ENCODE data around the gene CELF1. TPM values are rescaled to one million over a fixed set of nuclear protein-coding genes. Genes with fewer than 3 reads are reported as not detected.

The CELF1 gene
- total and polyA plus RNA-seq, 2 of the 4 experiments (the other 2 are of a cell fraction): 63.3 to 135 TPM

GRCh38 chr11:47577460-47578041 lies 24.6 kb upstream of the CELF1 start:
- Histone ChIP-seq H3K79me1 (ENCODE audit: low read depth in 1 of 2, low read length in 2 of 2) (peaks cover 35 to 71% of the 10 kb centered on the region in 2 experiments), H3K4me2 (ENCODE audit: low read depth, low read length) (peak overlapping the region; percentile 82), H3K14ac (replicated peaks; ENCODE audit: low read depth, low read length) (no peak overlapping the region), H2AFZ (replicated peaks; ENCODE audit: low read length, poor library complexity) (peak overlapping the region; percentile 5), H4K5ac (ENCODE audit: low read depth, low read length) (peak overlapping the region; percentile 15), H3K56ac (ENCODE audit: extremely low read depth, insufficient read depth, low read length) (no peak overlapping the region), H4K8ac (ENCODE audit: low read depth in 2 of 2, low read length in 2 of 2) (peak overlapping the region; percentile 70 to 99; a peak in 3 of 4 replicates), H3K27ac (ENCODE audit: insufficient read depth, low read length) (peak overlapping the region; percentile 20; the same call in 1 of the 2 replicates), H2AK9ac (replicated peaks; ENCODE audit: low read depth, low read length, poor library complexity) (peak overlapping the region; percentile 66), H2BK5ac (ENCODE audit: low read depth, low read length, poor library complexity, severe bottlenecking) (no peak overlapping the region), H2BK20ac (ENCODE audit: low read depth, low read length) (no peak overlapping the region), H3K18ac (ENCODE audit: low read depth, low read length) (no peak overlapping the region), H2BK15ac (ENCODE audit: low read depth, low read length) (no peak overlapping the region), H3K9me3 (ENCODE audit: control insufficient read depth, insufficient read depth, low read length) (no peaks in the 10 kb centered on the region), H3K23ac (ENCODE audit: low read depth, low read length) (0 out of 2 replicates have a peak overlapping the region, but pooled peaks have one; percentile 39), H4K91ac (ENCODE audit: insufficient read depth, low read depth, low read length) (no peak overlapping the region), H2AK5ac (ENCODE audit: low read depth, low read length) (peak overlapping the region; percentile 56; the same call in 1 of the 2 replicates), H4K20me1 (ENCODE audit: insufficient read depth, low read length) (peaks cover 10% of the 10 kb centered on the region; the same call in 1 of the 2 replicates), H3K36me3 (ENCODE audit: control insufficient read depth, insufficient read depth, low read length) (peaks cover 31% of the 10 kb centered on the region), H3K4me3 (ENCODE audit: insufficient read depth, low read depth, low read length) (peak overlapping the region; percentile 54; the same call in 1 of the 2 replicates), H2BK120ac (ENCODE audit: low read depth, low read length) (no peak overlapping the region), H3K9me1 (ENCODE audit: insufficient read depth, low read length) (peaks cover 21% of the 10 kb centered on the region), H3K4me1 (ENCODE audit: control insufficient read depth, insufficient read depth, low read length) (peaks cover 13% of the 10 kb centered on the region), H3K27me3 (ENCODE audit: control insufficient read depth, insufficient read depth, low read length) (no peaks in the 10 kb centered on the region), H3K9ac (ENCODE audit: low read depth, low read length) (peak overlapping the region; percentile 85; the same call in 1 of the 2 replicates), H3K4ac (ENCODE audit: low read depth, low read length) (no peak overlapping the region)
- no peak for ATAC-seq (ENCODE audit: low read depth)
- ChIA-PET CTCF (no interaction called here), POLR2A (ENCODE audit: unreplicated experiment) (no interaction called here)
- no peak for DNase-seq
- intact Hi-C loops (cut with micrococcal nuclease) (no loop called here), dilution Hi-C loops (cut with HindIII; ENCODE audit: low sequenced_read_pairs, unreplicated experiment) (no loop called here), in situ Hi-C loops (cut with MboI; ENCODE audit: low sequenced_read_pairs) (no loop called here)
- no peak for TF ChIP-seq POLR2A (IDR thresholded peaks at IDR 0.05; ENCODE audit: low read depth, low read length)
- no peak for TF ChIP-seq FOS (IDR thresholded peaks at IDR 0.05; ENCODE audit: low read depth, low read length)
- TF ChIP-seq CHD1 (IDR thresholded peaks at IDR 0.05; ENCODE audit: low read depth, low read length): no peak
- no peak for TF ChIP-seq ELK1 (IDR thresholded peaks at IDR 0.05; ENCODE audit: borderline replicate concordance, low read depth, low read length)
- no peak for TF ChIP-seq RCOR1 (IDR thresholded peaks at IDR 0.05; ENCODE audit: insufficient replicate concordance, low read length)
- TF ChIP-seq BHLHE40 (IDR thresholded peaks at IDR 0.05; ENCODE audit: low read depth, low read length): no peak
- TF ChIP-seq, protein P1, sequence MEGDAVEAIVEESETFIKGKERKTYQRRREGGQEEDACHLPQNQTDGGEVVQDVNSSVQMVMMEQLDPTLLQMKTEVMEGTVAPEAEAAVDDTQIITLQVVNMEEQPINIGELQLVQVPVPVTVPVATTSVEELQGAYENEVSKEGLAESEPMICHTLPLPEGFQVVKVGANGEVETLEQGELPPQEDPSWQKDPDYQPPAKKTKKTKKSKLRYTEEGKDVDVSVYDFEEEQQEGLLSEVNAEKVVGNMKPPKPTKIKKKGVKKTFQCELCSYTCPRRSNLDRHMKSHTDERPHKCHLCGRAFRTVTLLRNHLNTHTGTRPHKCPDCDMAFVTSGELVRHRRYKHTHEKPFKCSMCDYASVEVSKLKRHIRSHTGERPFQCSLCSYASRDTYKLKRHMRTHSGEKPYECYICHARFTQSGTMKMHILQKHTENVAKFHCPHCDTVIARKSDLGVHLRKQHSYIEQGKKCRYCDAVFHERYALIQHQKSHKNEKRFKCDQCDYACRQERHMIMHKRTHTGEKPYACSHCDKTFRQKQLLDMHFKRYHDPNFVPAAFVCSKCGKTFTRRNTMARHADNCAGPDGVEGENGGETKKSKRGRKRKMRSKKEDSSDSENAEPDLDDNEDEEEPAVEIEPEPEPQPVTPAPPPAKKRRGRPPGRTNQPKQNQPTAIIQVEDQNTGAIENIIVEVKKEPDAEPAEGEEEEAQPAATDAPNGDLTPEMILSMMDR (conservative IDR thresholded peaks at IDR 0.05; ENCODE audit: low read depth, low read length): no peak
- no peak for TF ChIP-seq RFX5 (IDR thresholded peaks at IDR 0.05; ENCODE audit: low read depth, low read length)
- no peak for TF ChIP-seq MAFK (IDR thresholded peaks at IDR 0.05; ENCODE audit: low read depth, low read length)
- no peak for TF ChIP-seq MXI1 (IDR thresholded peaks at IDR 0.05; ENCODE audit: borderline replicate concordance, low read depth, low read length)
- 39% methylated on average over 3 of the region's 13 CpGs; no CpG with 5 or more reads in 1 of the 2 experiments for WGBS, 2 experiments (ENCODE audit: extremely low coverage in 2 of 2, insufficient read length in 1 of 2)
- no TSS peak for BruUV-seq (replicated peaks)

Data from IMR-90 (cell line).